Measurements from ENCODE around the gene KCTD6. TPM values are rescaled to one million over a fixed set of nuclear protein-coding genes. Genes with fewer than 3 reads are reported as not detected.

KCTD6 gene
- total and polyA plus RNA-seq, 2 of the 4 experiments (the other 2 are of a cell fraction) = 7.0 to 9.2 TPM

DNA sequence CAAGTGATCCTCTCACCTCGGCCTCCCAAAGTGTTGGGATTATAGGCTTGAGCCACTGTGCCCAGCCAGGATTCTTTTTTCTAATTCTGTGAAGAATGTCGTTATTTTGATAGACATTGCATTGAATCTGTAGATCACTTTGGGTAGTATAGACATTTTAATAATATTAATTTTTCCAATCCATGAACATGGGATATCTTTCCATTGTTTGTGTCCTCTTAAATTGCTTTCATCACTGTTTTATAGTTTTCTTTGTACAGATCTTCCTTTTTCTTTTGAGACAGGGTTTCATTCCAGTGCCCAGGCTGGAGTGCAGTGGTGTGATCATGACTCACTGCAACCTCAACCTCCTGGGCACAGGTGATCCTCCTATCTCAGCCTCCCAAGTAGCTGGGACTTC lies 11.6 kb upstream of the KCTD6 start:
- Histone ChIP-seq H2BK15ac (ENCODE audit: low read depth, low read length) (no peak overlapping the region), H3K9ac (ENCODE audit: low read depth, low read length) (no peak overlapping the region), H2AK9ac (replicated peaks; ENCODE audit: low read depth, low read length, poor library complexity) (no peak overlapping the region), H3K79me1 (ENCODE audit: low read depth in 1 of 2, low read length in 2 of 2) (no peaks in the 10 kb centered on the region), H3K9me1 (ENCODE audit: insufficient read depth, low read length) (no peaks in the 10 kb centered on the region), H4K20me1 (ENCODE audit: insufficient read depth, low read length) (no peaks in the 10 kb centered on the region), H3K56ac (ENCODE audit: extremely low read depth, insufficient read depth, low read length) (no peak overlapping the region), H4K5ac (ENCODE audit: low read depth, low read length) (no peak overlapping the region), H3K4me2 (ENCODE audit: low read depth, low read length) (no peak overlapping the region), H2BK5ac (ENCODE audit: low read depth, low read length, poor library complexity, severe bottlenecking) (no peak overlapping the region), H3K23ac (ENCODE audit: low read depth, low read length) (no peak overlapping the region), H3K27me3 (ENCODE audit: control insufficient read depth, insufficient read depth, low read length) (peaks cover 3% of the 10 kb centered on the region; the same call in 1 of the 2 replicates), H4K91ac (ENCODE audit: insufficient read depth, low read depth, low read length) (no peak overlapping the region), H3K4me1 (ENCODE audit: control insufficient read depth, insufficient read depth, low read length) (no peaks in the 10 kb centered on the region), H4K8ac (ENCODE audit: low read depth in 2 of 2, low read length in 2 of 2) (no peak overlapping the region), H3K9me3 (ENCODE audit: control insufficient read depth, insufficient read depth, low read length) (peaks cover 8% of the 10 kb centered on the region), H3K36me3 (ENCODE audit: control insufficient read depth, insufficient read depth, low read length) (no peaks in the 10 kb centered on the region), H3K14ac (replicated peaks; ENCODE audit: low read depth, low read length) (no peak overlapping the region), H3K4me3 (ENCODE audit: insufficient read depth, low read depth, low read length) (no peak overlapping the region), H2BK20ac (ENCODE audit: low read depth, low read length) (no peak overlapping the region), H2AK5ac (ENCODE audit: low read depth, low read length) (no peak overlapping the region), H3K18ac (ENCODE audit: low read depth, low read length) (no peak overlapping the region), H3K27ac (ENCODE audit: insufficient read depth, low read length) (no peak overlapping the region), H3K4ac (ENCODE audit: low read depth, low read length) (no peak overlapping the region), H2BK120ac (ENCODE audit: low read depth, low read length) (no peak overlapping the region), H2AFZ (replicated peaks; ENCODE audit: low read length, poor library complexity) (no peak overlapping the region)
- intact Hi-C loops (cut with micrococcal nuclease) (no loop called here), dilution Hi-C loops (cut with HindIII; ENCODE audit: low sequenced_read_pairs, unreplicated experiment) (no loop called here), in situ Hi-C loops (cut with MboI; ENCODE audit: low sequenced_read_pairs) (no loop called here)
- ChIA-PET CTCF (no interaction called here), POLR2A (ENCODE audit: unreplicated experiment) (no interaction called here)
- DNase-seq (no peak), ATAC-seq (ENCODE audit: low read depth) (no peak)
- TF ChIP-seq BHLHE40 (IDR thresholded peaks at IDR 0.05; ENCODE audit: low read depth, low read length) (no peak), ELK1 (IDR thresholded peaks at IDR 0.05; ENCODE audit: borderline replicate concordance, low read depth, low read length) (no peak), MXI1 (IDR thresholded peaks at IDR 0.05; ENCODE audit: borderline replicate concordance, low read depth, low read length) (no peak), CEBPB (IDR thresholded peaks at IDR 0.05; ENCODE audit: low read depth, low read length) (no peak), RAD21 (IDR thresholded peaks at IDR 0.05; ENCODE audit: low read length) (no peak)
- no CpG with 5 or more reads among the region's 2 CpGs for WGBS, 2 experiments (ENCODE audit: extremely low coverage in 2 of 2, insufficient read length in 1 of 2)
- no TSS peak for BruUV-seq (replicated peaks)

Measured in IMR-90 (cell line).